Natural killer cell (primary cell): ENCODE data around the gene MRM3. TPM values are rescaled to one million over a fixed set of nuclear protein-coding genes. Genes with fewer than 3 reads are reported as not detected.
A peak's percentile ranks its signal among the peaks of the same experiment; 100 is the strongest.
"Not testable (repeated sequence)": the region's sequence is repeated elsewhere in the genome, so short reads cannot be mapped to it uniquely, and the experiment has no call there.

Experiments
- ATAC-seq, 3 donors: fragments of 150-1000 bp in 2 of 3; fragments of 200-7000 bp in 1 of 3; cut with Tn5 transposase; 1 replicate in 1 of 3; 2 replicates in 2 of 3; pipeline ENCODE4 v1.10.0; 2021; ENCODE audit warnings: mild to moderate bottlenecking in 2 of 3, moderate library complexity in 2 of 3
- DNase-seq, 2 donors: peaks; one replicate each; pipeline versions ENCODE4 v3.0.0 to v3.0.0-alpha.2; 2013 to 2021; ENCODE audit warnings: mixed read lengths in 1 of 2
- H3K27ac ChIP-seq: one replicate; pipeline ENCODE4 v1.5.1; 2013; ENCODE audit warnings: mild to moderate bottlenecking, low read length
- H3K27me3 ChIP-seq: one replicate; pipeline ENCODE4 v1.6.1; 2013; ENCODE audit warnings: low read length; ENCODE audit not compliant: control insufficient read depth, insufficient read depth
- H3K36me3 ChIP-seq: one replicate; pipeline ENCODE4 v1.6.1; 2013; ENCODE audit warnings: low read length; ENCODE audit not compliant: control insufficient read depth, insufficient read depth
- H3K4me1 ChIP-seq: one replicate; pipeline ENCODE4 v1.6.1; 2013; ENCODE audit warnings: low read length; ENCODE audit not compliant: control insufficient read depth, insufficient read depth
- H3K4me3 ChIP-seq: one replicate; pipeline ENCODE4 v1.5.1; 2013; ENCODE audit warnings: low read length
- H3K9me3 ChIP-seq: one replicate; pipeline ENCODE4 v1.6.1; 2013; ENCODE audit warnings: low read length; ENCODE audit not compliant: control insufficient read depth, insufficient read depth
- H3K27ac Mint-ChIP-seq, 2 donors: one replicate each; pipeline ENCODE4 v1.8.0; 2022; ENCODE audit warnings: mild to moderate bottlenecking in 2 of 2, mixed read lengths in 2 of 2, moderate library complexity in 1 of 2
- H3K27me3 Mint-ChIP-seq, 2 donors: one replicate each; pipeline ENCODE4 v1.8.0; 2022; ENCODE audit warnings: low read depth in 2 of 2, mixed read lengths in 2 of 2
- H3K36me3 Mint-ChIP-seq: one replicate; pipeline ENCODE4 v1.8.0; 2022; ENCODE audit warnings: mixed read lengths
- H3K4me1 Mint-ChIP-seq, 2 donors: one replicate each; pipeline ENCODE4 v1.8.0; 2022; ENCODE audit warnings: mixed read lengths in 2 of 2
- H3K4me3 Mint-ChIP-seq: one replicate; pipeline ENCODE4 v1.8.0; 2022; ENCODE audit warnings: mild to moderate bottlenecking, moderate library complexity, mixed read lengths
- H3K9me3 Mint-ChIP-seq, 2 donors: one replicate each; pipeline ENCODE4 v1.8.0; 2022; ENCODE audit warnings: mixed read lengths in 2 of 2
- WGBS: methylation state at CpG from one replicate; pipeline ENCODE4 v1.1.7; 2013; ENCODE audit warnings: missing lambda C conversion rate; ENCODE audit not compliant: insufficient coverage; 5-methylcytosine and 5-hydroxymethylcytosine counted together
- intact Hi-C: fragments of 100-400 bp; cut with micrococcal nuclease; formaldehyde crosslinking; loops from one replicate; pipeline ENCODE4 v1.14.2; 2022
- total RNA-seq, 4 donors: library from RNA; stranded (reverse); fragments of 120-200 nt in 1 of 4; gene quantifications; one replicate each; pipeline versions ENCODE4 v1.2.3 to v1.2.4, GENCODE V29; 2013 to 2022
- TF ChIP-seq, protein P1 (sequence below): fragments of 200-600 bp; IDR thresholded peaks from one replicate; pipeline ENCODE4 v1.8.0; 2022; ENCODE audit warnings: antibody characterized with exemption

The MRM3 gene
- total RNA-seq, 3 donors from 2014 or later (not counting 1 experiment from before 2014, with no cell fraction given), result 24.3 to 32.2 (median 31.9) TPM

- no peak for DNase-seq
- no peak overlapping the region for H3K4me3 ChIP-seq
- H3K4me1 ChIP-seq, result peaks cover 12% of the 10 kb centered on the region
- H3K9me3 ChIP-seq, result no peaks in the 10 kb centered on the region
- 97% methylated on average over 38 of the region's 38 CpGs for WGBS
- Mint-ChIP-seq H3K27ac (no peak overlapping the region), H3K4me1 (peaks cover 23 to 32% of the 10 kb centered on the region in 2 donors), H3K36me3 (no peaks in the 10 kb centered on the region), H3K4me3 (no peak overlapping the region), H3K27me3 (no peaks in the 10 kb centered on the region), H3K9me3 (no peaks in the 10 kb centered on the region)
- H3K27me3 ChIP-seq, result no peaks in the 10 kb centered on the region
- ATAC-seq, result no peak
- H3K27ac ChIP-seq, result no peak overlapping the region
- intact Hi-C loops, result no loop called here
- peaks cover 32% of the 10 kb centered on the region for H3K36me3 ChIP-seq
- TF ChIP-seq, protein P1, sequence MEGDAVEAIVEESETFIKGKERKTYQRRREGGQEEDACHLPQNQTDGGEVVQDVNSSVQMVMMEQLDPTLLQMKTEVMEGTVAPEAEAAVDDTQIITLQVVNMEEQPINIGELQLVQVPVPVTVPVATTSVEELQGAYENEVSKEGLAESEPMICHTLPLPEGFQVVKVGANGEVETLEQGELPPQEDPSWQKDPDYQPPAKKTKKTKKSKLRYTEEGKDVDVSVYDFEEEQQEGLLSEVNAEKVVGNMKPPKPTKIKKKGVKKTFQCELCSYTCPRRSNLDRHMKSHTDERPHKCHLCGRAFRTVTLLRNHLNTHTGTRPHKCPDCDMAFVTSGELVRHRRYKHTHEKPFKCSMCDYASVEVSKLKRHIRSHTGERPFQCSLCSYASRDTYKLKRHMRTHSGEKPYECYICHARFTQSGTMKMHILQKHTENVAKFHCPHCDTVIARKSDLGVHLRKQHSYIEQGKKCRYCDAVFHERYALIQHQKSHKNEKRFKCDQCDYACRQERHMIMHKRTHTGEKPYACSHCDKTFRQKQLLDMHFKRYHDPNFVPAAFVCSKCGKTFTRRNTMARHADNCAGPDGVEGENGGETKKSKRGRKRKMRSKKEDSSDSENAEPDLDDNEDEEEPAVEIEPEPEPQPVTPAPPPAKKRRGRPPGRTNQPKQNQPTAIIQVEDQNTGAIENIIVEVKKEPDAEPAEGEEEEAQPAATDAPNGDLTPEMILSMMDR, result no peak
These were observed 35.1 kb upstream of the MRM3 start for GRCh38 chr17:746783-747629.

GRCh38 chr17:748604-749003, 33.5 kb upstream of the MRM3 start:
- ATAC-seq, H3K4me3 Mint-ChIP-seq: not testable (repeated sequence)
- 100% methylated on average over 4 of the region's 4 CpGs for WGBS

GRCh38 chr17:749359-749758, 32.8 kb upstream of the MRM3 start:
- H3K27me3 ChIP-seq, H3K9me3 Mint-ChIP-seq, ATAC-seq, H3K4me3 Mint-ChIP-seq, DNase-seq, H3K36me3 Mint-ChIP-seq, H3K27me3 Mint-ChIP-seq, H3K4me3 ChIP-seq, H3K27ac ChIP-seq, H3K27ac Mint-ChIP-seq, H3K9me3 ChIP-seq, intact Hi-C loops: not testable (repeated sequence)
- H3K4me1 ChIP-seq, result peaks cover 19% of the 10 kb centered on the region
- H3K36me3 ChIP-seq, result peaks cover 26% of the 10 kb centered on the region
- WGBS, result 91% methylated on average over 6 of the region's 7 CpGs
- H3K4me1 Mint-ChIP-seq, result peaks cover 23 to 42% of the 10 kb centered on the region in 2 donors

More at GRCh38 chr17:748604-749003, 33.5 kb upstream of the MRM3 start:
- H3K27ac ChIP-seq, H3K4me3 ChIP-seq, H3K9me3 ChIP-seq, DNase-seq, H3K36me3 Mint-ChIP-seq, H3K27me3 ChIP-seq, H3K9me3 Mint-ChIP-seq, intact Hi-C loops, H3K27me3 Mint-ChIP-seq: not testable (repeated sequence)
- Mint-ChIP-seq H3K27ac (peak overlapping the region in 1 of 2 donors; percentile 11), H3K4me1 (peaks cover 23 to 42% of the 10 kb centered on the region in 2 donors)
- Histone ChIP-seq H3K4me1 (peaks cover 19% of the 10 kb centered on the region), H3K36me3 (peaks cover 30% of the 10 kb centered on the region)

- Mint-ChIP-seq H3K27ac (peak overlapping the region; percentile 7 to 84), H3K36me3 (no peaks in the 10 kb centered on the region), H3K4me3 (peak overlapping the region; percentile 94), H3K4me1 (peaks cover 23 to 42% of the 10 kb centered on the region in 2 donors), H3K27me3 (no peaks in the 10 kb centered on the region), H3K9me3 (no peaks in the 10 kb centered on the region)
- DNase-seq (no peak), ATAC-seq (no peak)
- 86% methylated on average over 8 of the region's 8 CpGs for WGBS
- no peaks in the 10 kb centered on the region for H3K27me3 ChIP-seq
- intact Hi-C loops, result loop anchor here (2.0 kb wide), 1 partner anchor 18 kb away; the partner anchor contains the start of gene TLCD3A
- no peak overlapping the region for H3K27ac ChIP-seq
- peaks cover 17% of the 10 kb centered on the region for H3K36me3 ChIP-seq
- no peaks in the 10 kb centered on the region for H3K9me3 ChIP-seq
- no peak overlapping the region for H3K4me3 ChIP-seq
- H3K4me1 ChIP-seq, result peaks cover 19% of the 10 kb centered on the region
- TF ChIP-seq, protein P1, result no peak
These were observed 31.6 kb upstream of the MRM3 start for GRCh38 chr17:750431-751037.
